GM12878 (cell line): ENCODE data around the gene MRPL54. TPM values are rescaled to one million over a fixed set of nuclear protein-coding genes. Genes with fewer than 3 reads are reported as not detected.

Experiments used
- ATAC-seq: fragments of 200-7000 bp; cut with Tn5 transposase; 3 replicates; pipeline ENCODE4 v1.9.1; 2020; ENCODE audit warnings: mild to moderate bottlenecking, moderate library complexity
- BruUV-seq: library from RNA; stranded (reverse); fragments of 400-500 nt; replicated peaks from 2 replicates; lab custom pipeline; 2021; lab: Mats Ljungman, UMichigan
- CTCF ChIA-PET: fragments of 300-600 bp; sonication (Branson Sonifier 250); formaldehyde crosslinking; extraction: SDS; loops from one replicate; lab custom pipeline; 2021; ENCODE audit warnings: inconsistent platforms; lab: Yijun Ruan, JAX
- POLR2A ChIA-PET: fragments of 350-600 bp; formaldehyde crosslinking; extraction: SDS; loops from one replicate; lab custom pipeline; 2021; ENCODE audit warnings: inconsistent platforms; lab: Charles Lee
- RAD21 ChIA-PET: fragments of 300-600 bp; sonication (Branson Sonifier 250); formaldehyde crosslinking; loops from one replicate; lab custom pipeline; 2023; ENCODE audit warnings: antibody characterized with exemption; ENCODE audit not compliant: unreplicated experiment; lab: Charles Lee
- SMC1A ChIA-PET: fragments of 300-600 bp; sonication (Branson Sonifier 250); formaldehyde crosslinking; loops from one replicate; lab custom pipeline; 2023; ENCODE audit not compliant: unreplicated experiment, uncharacterized antibody; lab: Charles Lee
- DNase-seq: peaks from one replicate; pipeline ENCODE4 v3.0.0-alpha.2; 2011; ENCODE audit warnings: low read depth, low spot score
- FAIRE-seq: peaks from 3 replicates; lab custom pipeline; 2011; peaks lifted over from hg19 to GRCh38; lab: Jason Lieb, UNC
- H2AFZ ChIP-seq: 2 replicates; pipeline ENCODE4 v1.6.0; 2011; ENCODE audit warnings: low read depth, low read length, control low read depth; ENCODE audit not compliant: control insufficient read depth
- H3K27ac ChIP-seq: 2 replicates; pipeline ENCODE4 v1.5.1; 2011; ENCODE audit warnings: control low read depth; ENCODE audit not compliant: control insufficient read depth, insufficient read depth
- H3K27me3 ChIP-seq, 2 experiments: replicated peaks in 1 of 2; 2 replicates each; pipeline versions ENCODE4 v1.6.0 to v1.6.1; 2011; ENCODE audit warnings: low read length in 1 of 2; ENCODE audit not compliant: control insufficient read depth in 2 of 2, insufficient read depth in 2 of 2
- H3K36me3 ChIP-seq, 2 experiments: 2 replicates each; pipeline ENCODE4 v1.5.1; 2011; ENCODE audit warnings: low read length in 1 of 2; ENCODE audit not compliant: control insufficient read depth in 2 of 2, insufficient read depth in 2 of 2
- H3K4me1 ChIP-seq: 2 replicates; pipeline ENCODE4 v1.6.1; 2011; ENCODE audit warnings: mild to moderate bottlenecking, low read length, moderate library complexity, mixed read lengths; ENCODE audit not compliant: control insufficient read depth, insufficient read depth
- H3K4me2 ChIP-seq: 2 replicates; pipeline ENCODE4 v1.6.0; 2011; ENCODE audit warnings: control low read depth; ENCODE audit not compliant: control insufficient read depth, insufficient read depth
- H3K4me3 ChIP-seq: fragments of 200-600 bp; sonication (generic); 2 replicates; pipeline ENCODE4 v1.5.1; 2016
- H3K79me2 ChIP-seq: 2 replicates; pipeline ENCODE4 v1.6.0; 2011; ENCODE audit warnings: low read length; ENCODE audit not compliant: control insufficient read depth, insufficient read depth
- H3K9ac ChIP-seq: 2 replicates; pipeline ENCODE4 v1.8.0; 2011; ENCODE audit warnings: low read length, control low read depth, mixed read lengths; ENCODE audit not compliant: control insufficient read depth, insufficient read depth
- H3K9me3 ChIP-seq: replicated peaks from 3 replicates; pipeline ENCODE4 v1.5.1; 2011; ENCODE audit warnings: mild to moderate bottlenecking, low read length; ENCODE audit not compliant: control insufficient read depth, insufficient read depth
- H4K20me1 ChIP-seq: 2 replicates; pipeline ENCODE4 v1.6.0; 2011; ENCODE audit not compliant: control insufficient read depth, insufficient read depth
- CBFB ChIP-seq: IDR thresholded peaks from 2 replicates; pipeline ENCODE4 v1.6.1; 2016; ENCODE audit warnings: antibody characterized with exemption, low read depth
- CEBPB ChIP-seq, 2 experiments: fragments of 150-350 bp in 1 of 2; IDR thresholded peaks; 2 replicates each; pipeline ENCODE4 v1.6.1; 2012 to 2014; ENCODE audit warnings: low read depth in 2 of 2, low read length in 2 of 2, borderline replicate concordance in 1 of 2, inconsistent platforms in 1 of 2
- ESRRA ChIP-seq: IDR thresholded peaks from 2 replicates; pipeline ENCODE4 v1.6.1; 2012; ENCODE audit warnings: mild to moderate bottlenecking, low read length, improper control_type of control experiment
- IRF4 ChIP-seq: IDR thresholded peaks from 2 replicates; pipeline ENCODE4 v1.6.1; 2011; ENCODE audit warnings: low read depth, low read length
- MYB ChIP-seq: fragments of 150-350 bp; IDR thresholded peaks from 2 replicates; pipeline ENCODE4 v1.6.1; 2014; ENCODE audit warnings: mild to moderate bottlenecking, low read depth, low read length, borderline replicate concordance
- NFYA ChIP-seq: IDR thresholded peaks from 2 replicates; pipeline ENCODE4 v1.6.1; 2011; ENCODE audit warnings: low read depth, mild to moderate bottlenecking, low read length, improper control_type of control experiment, borderline replicate concordance
- PML ChIP-seq: IDR thresholded peaks from 2 replicates; pipeline ENCODE4 v1.6.1; 2012; ENCODE audit warnings: low read length, inconsistent platforms
- RAD21 ChIP-seq: IDR thresholded peaks from 2 replicates; pipeline ENCODE4 v1.6.1; 2011; ENCODE audit warnings: mild to moderate bottlenecking, low read depth, low read length, moderate library complexity; ENCODE audit not compliant: insufficient read depth
- RAD51 ChIP-seq: fragments of 450-650 bp; IDR thresholded peaks from 2 replicates; pipeline ENCODE4 v1.6.1; 2016; ENCODE audit warnings: moderate library complexity, mild to moderate bottlenecking, inconsistent platforms
- SUPT20H ChIP-seq: IDR thresholded peaks from 2 replicates; pipeline ENCODE4 v1.6.1; 2011; ENCODE audit warnings: low read depth, mild to moderate bottlenecking, low read length, moderate library complexity, borderline replicate concordance; ENCODE audit not compliant: control insufficient read depth
- TBL1XR1 ChIP-seq: IDR thresholded peaks from 2 replicates; pipeline ENCODE4 v1.6.1; 2012; ENCODE audit warnings: low read depth, low read length, improper control_type of control experiment
- TCF7 ChIP-seq: IDR thresholded peaks from 2 replicates; pipeline ENCODE4 v1.6.1; 2014; ENCODE audit warnings: antibody characterized with exemption, borderline replicate concordance
- ZNF207 ChIP-seq: fragments of 450-650 bp; IDR thresholded peaks from 2 replicates; pipeline ENCODE4 v1.6.1; 2014; ENCODE audit warnings: antibody characterized with exemption, mild to moderate bottlenecking, borderline replicate concordance
- ZNF217 ChIP-seq: fragments of 450-650 bp; IDR thresholded peaks from 2 replicates; pipeline ENCODE4 v1.6.1; 2017; ENCODE audit warnings: antibody characterized with exemption, mild to moderate bottlenecking
- ZNF274 ChIP-seq: IDR thresholded peaks from one replicate; pipeline ENCODE4 v1.8.0; 2011; ENCODE audit not compliant: insufficient read length, insufficient read depth
- WGBS: methylation state at CpG from one replicate; pipeline ENCODE4 v1.1.6; 2016; ENCODE audit warnings: low lambda C conversion rate; ENCODE audit not compliant: insufficient replicate concordance, insufficient coverage; ENCODE audit errors: missing lambda C conversion rate; 5-methylcytosine and 5-hydroxymethylcytosine counted together
- in situ Hi-C: fragments of 300-500 bp; cut with MboI; formaldehyde crosslinking; loops from 9 replicates; pipeline ENCODE4 v1.14.3; 2018; ENCODE audit warnings: mixed read lengths
- intact Hi-C: fragments of 100-400 bp; cut with micrococcal nuclease; formaldehyde crosslinking; loops from one replicate; pipeline ENCODE4 v1.14.2; 2022; ENCODE audit not compliant: unreplicated experiment
- polyA plus RNA-seq, 11 experiments: library from polyadenylated mRNA; depleted of rRNA in 4 of 11; unstranded in 6 of 11; stranded (reverse) in 5 of 11; fragments of >200 nt; fragmentation: Nextera tagmentation in 4 of 11; fragmentation: Illumina TruSeq in 1 of 11; extraction: Ambion mirVana in 4 of 11; extraction: Trizol in 1 of 11; gene quantifications; 1 replicate in 1 of 11; 2 replicates in 10 of 11; pipeline versions ENCODE4 v1.2.1 to v1.2.3, GENCODE V29; 2011 to 2016; ENCODE audit warnings: inconsistent platforms in 2 of 11, missing spikeins in 2 of 11, low read depth in 1 of 11
- total RNA-seq, 4 experiments: library from RNA; depleted of rRNA in 3 of 4; stranded (reverse); fragments of >200 nt in 3 of 4; fragmentation: Illumina TruSeq in 1 of 4; extraction: Trizol in 1 of 4; gene quantifications; 2 replicates each; pipeline versions ENCODE4 v1.2.1 to v1.2.3, GENCODE V29; 2013 to 2021
- TF ChIP-seq, protein P1 (sequence below): fragments of 450-650 bp; formaldehyde crosslinking; IDR thresholded peaks from 2 replicates; pipeline ENCODE4 v1.5.0; 2022; ENCODE audit warnings: mild to moderate bottlenecking, missing genetic modification characterization
- TF ChIP-seq, protein P2 (sequence below): IDR thresholded peaks from 2 replicates; pipeline ENCODE4 v1.6.1; 2011; ENCODE audit warnings: low read depth, mild to moderate bottlenecking, low read length, moderate library complexity, borderline replicate concordance; ENCODE audit errors: extremely low read depth
- TF ChIP-seq, protein P3 (sequence below): fragments of 450-650 bp; IDR thresholded peaks from 2 replicates; pipeline ENCODE4 v1.6.1; 2018; ENCODE audit warnings: mild to moderate bottlenecking, low read depth, moderate library complexity; ENCODE audit not compliant: partially characterized antibody

MRPL54 gene
- total and polyA plus RNA-seq, 10 of the 15 experiments (the other 5 are each of a cell fraction or from before 2014, with no cell fraction given), result 3.1 to 98.7 (median 75.2) TPM

DNA sequence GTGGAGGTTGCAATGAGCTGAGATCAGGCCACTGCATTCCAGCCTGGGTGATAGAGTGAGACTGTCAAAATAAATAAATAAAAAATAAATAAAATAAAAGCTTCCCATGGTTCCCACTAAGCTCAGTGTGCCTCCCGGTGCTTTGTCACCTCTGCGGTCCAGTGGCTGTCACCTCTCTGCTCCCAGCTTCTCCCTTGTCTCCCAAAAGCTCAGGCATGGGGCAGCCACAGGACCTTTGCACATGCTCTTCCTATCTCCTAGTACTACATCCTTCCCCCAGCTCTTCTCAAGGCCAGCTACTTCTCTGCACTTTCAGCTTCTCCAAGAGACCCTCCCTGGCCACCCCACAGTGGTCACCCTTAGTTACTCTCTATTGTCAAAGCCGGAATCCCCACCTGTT lies 31.3 kb downstream of the MRPL54 start:
- no peak for TF ChIP-seq ESRRA
- TF ChIP-seq, protein P1, sequence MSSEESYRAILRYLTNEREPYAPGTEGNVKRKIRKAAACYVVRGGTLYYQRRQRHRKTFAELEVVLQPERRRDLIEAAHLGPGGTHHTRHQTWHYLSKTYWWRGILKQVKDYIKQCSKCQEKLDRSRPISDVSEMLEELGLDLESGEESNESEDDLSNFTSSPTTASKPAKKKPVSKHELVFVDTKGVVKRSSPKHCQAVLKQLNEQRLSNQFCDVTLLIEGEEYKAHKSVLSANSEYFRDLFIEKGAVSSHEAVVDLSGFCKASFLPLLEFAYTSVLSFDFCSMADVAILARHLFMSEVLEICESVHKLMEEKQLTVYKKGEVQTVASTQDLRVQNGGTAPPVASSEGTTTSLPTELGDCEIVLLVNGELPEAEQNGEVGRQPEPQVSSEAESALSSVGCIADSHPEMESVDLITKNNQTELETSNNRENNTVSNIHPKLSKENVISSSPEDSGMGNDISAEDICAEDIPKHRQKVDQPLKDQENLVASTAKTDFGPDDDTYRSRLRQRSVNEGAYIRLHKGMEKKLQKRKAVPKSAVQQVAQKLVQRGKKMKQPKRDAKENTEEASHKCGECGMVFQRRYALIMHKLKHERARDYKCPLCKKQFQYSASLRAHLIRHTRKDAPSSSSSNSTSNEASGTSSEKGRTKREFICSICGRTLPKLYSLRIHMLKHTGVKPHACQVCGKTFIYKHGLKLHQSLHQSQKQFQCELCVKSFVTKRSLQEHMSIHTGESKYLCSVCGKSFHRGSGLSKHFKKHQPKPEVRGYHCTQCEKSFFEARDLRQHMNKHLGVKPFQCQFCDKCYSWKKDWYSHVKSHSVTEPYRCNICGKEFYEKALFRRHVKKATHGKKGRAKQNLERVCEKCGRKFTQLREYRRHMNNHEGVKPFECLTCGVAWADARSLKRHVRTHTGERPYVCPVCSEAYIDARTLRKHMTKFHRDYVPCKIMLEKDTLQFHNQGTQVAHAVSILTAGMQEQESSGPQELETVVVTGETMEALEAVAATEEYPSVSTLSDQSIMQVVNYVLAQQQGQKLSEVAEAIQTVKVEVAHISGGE (CRISPR knock-in tag), result no peak
- TF ChIP-seq ZNF207, result no peak
- no peak for TF ChIP-seq TCF7
- TF ChIP-seq SUPT20H, result no peak
- TF ChIP-seq TBL1XR1, result no peak
- no peak for TF ChIP-seq CEBPB (IDR thresholded peaks at IDR 0.05; ENCODE audit: borderline replicate concordance in 1 of 2, low read depth in 2 of 2, low read length in 2 of 2)
- no peak for TF ChIP-seq MYB
- no peak for TF ChIP-seq IRF4
- TF ChIP-seq ZNF274, result no peak
- TF ChIP-seq, protein P2, sequence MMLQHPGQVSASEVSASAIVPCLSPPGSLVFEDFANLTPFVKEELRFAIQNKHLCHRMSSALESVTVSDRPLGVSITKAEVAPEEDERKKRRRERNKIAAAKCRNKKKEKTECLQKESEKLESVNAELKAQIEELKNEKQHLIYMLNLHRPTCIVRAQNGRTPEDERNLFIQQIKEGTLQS, result no peak
- TF ChIP-seq ZNF217, result no peak
- TF ChIP-seq CBFB, result no peak
- TF ChIP-seq, protein P3, sequence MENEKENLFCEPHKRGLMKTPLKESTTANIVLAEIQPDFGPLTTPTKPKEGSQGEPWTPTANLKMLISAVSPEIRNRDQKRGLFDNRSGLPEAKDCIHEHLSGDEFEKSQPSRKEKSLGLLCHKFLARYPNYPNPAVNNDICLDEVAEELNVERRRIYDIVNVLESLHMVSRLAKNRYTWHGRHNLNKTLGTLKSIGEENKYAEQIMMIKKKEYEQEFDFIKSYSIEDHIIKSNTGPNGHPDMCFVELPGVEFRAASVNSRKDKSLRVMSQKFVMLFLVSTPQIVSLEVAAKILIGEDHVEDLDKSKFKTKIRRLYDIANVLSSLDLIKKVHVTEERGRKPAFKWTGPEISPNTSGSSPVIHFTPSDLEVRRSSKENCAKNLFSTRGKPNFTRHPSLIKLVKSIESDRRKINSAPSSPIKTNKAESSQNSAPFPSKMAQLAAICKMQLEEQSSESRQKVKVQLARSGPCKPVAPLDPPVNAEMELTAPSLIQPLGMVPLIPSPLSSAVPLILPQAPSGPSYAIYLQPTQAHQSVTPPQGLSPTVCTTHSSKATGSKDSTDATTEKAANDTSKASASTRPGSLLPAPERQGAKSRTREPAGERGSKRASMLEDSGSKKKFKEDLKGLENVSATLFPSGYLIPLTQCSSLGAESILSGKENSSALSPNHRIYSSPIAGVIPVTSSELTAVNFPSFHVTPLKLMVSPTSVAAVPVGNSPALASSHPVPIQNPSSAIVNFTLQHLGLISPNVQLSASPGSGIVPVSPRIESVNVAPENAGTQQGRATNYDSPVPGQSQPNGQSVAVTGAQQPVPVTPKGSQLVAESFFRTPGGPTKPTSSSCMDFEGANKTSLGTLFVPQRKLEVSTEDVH, result no peak
- TF ChIP-seq PML, result no peak
- TF ChIP-seq RAD51, result no peak
- TF ChIP-seq RAD21, result no peak
- no peak for TF ChIP-seq NFYA
- ChIA-PET RAD21 (no interaction called here), CTCF (no interaction called here), SMC1A (no interaction called here), POLR2A (interaction anchor here (0.6 kb wide), 1 partner anchor 507 kb away, joined by 4 read pairs; no protein-coding TSS in a partner anchor)
- Histone ChIP-seq H3K4me3 (no peak overlapping the region), H3K9ac (no peak overlapping the region), H3K4me2 (no peak overlapping the region), H3K27me3 (no peaks in the 10 kb centered on the region), H2AFZ (no peak overlapping the region), H3K36me3 (no peaks in the 10 kb centered on the region), H3K79me2 (no peaks in the 10 kb centered on the region), H4K20me1 (no peaks in the 10 kb centered on the region), H3K27ac (no peak overlapping the region), H3K4me1 (no peaks in the 10 kb centered on the region), H3K9me3 (no peaks in the 10 kb centered on the region; the same call in 1 of the 3 replicates)
- no TSS peak for BruUV-seq
- FAIRE-seq, result no peak
- ATAC-seq, result no peak
- in situ Hi-C loops (no loop called here), intact Hi-C loops (no loop called here)
- 35% methylated on average over 3 of the region's 3 CpGs for WGBS
- DNase-seq, result no peak
